ENCODE results near the gene E4F1. TPM values are rescaled to one million over a fixed set of nuclear protein-coding genes. Genes with fewer than 3 reads are reported as not detected.

The E4F1 gene
- total and polyA plus RNA-seq, 2 of the 8 experiments (the other 6 are each of a cell fraction or from before 2014, with no cell fraction given), result 22.2 to 27.0 TPM

- H3K4me3 ChIP-seq (ENCODE audit: extremely low read depth in 1 of 4, insufficient read depth in 2 of 4, low read depth in 3 of 4, low read length in 4 of 4), result peak within 1 kb of the TSS; percentile 76 to 95 (median 83)
- H2BK15ac ChIP-seq (ENCODE audit: low read length), result no peak within 1 kb of the TSS
- CTCF ChIA-PET (ENCODE audit: partially characterized antibody), result interaction anchor here (0.5 to 2.6 kb wide), 20 partner anchors 9 to 695 kb away, joined by 3 to 26 read pairs (median 4); partner anchors contain the start of gene DNASE1L2
- no peak within 1 kb of the TSS for H3K4ac ChIP-seq (replicated peaks; ENCODE audit: insufficient read length, low read depth, low read length)
- peaks cover 19 to 46% (median 34%) of the 10 kb centered on the region in 4 experiments for H3K36me3 ChIP-seq (ENCODE audit: control insufficient read depth in 2 of 4, insufficient read depth in 4 of 4, low read length in 3 of 4)
- H3K14ac ChIP-seq (ENCODE audit: insufficient read length), result no peak within 1 kb of the TSS
- H3K56ac ChIP-seq (replicated peaks; ENCODE audit: insufficient read length, low read depth, low read length), result peak within 1 kb of the TSS; percentile 42
- H2AK5ac ChIP-seq (ENCODE audit: low read depth, low read length), result peak within 1 kb of the TSS; percentile 9; the same call in 1 of the 2 replicates
- H3K23me2 ChIP-seq (ENCODE audit: low read depth, low read length), result peaks cover 3% of the 10 kb centered on the region; the same call in 1 of the 2 replicates
- peak within 1 kb of the TSS; percentile 90 for H2BK5ac ChIP-seq (ENCODE audit: low read depth, low read length)
- no peak within 1 kb of the TSS for H2BK20ac ChIP-seq (ENCODE audit: low read length)
- H3K9ac ChIP-seq (replicated peaks in 1 of 4; ENCODE audit: extremely low read depth in 1 of 4, low read depth in 3 of 4, low read length in 3 of 4), result peak within 1 kb of the TSS; percentile 68 to 95 (median 79)
- peak within 1 kb of the TSS; percentile 96 for H4K8ac ChIP-seq (ENCODE audit: extremely low read depth, insufficient read depth, low read length)
- peak within 1 kb of the TSS; percentile 86 for H3K27ac ChIP-seq (ENCODE audit: low read depth, low read length)
- WGBS, 2 experiments (ENCODE audit: extremely low coverage in 1 of 2, insufficient coverage in 1 of 2, insufficient read length in 1 of 2, insufficient replicate concordance in 2 of 2, low coverage in 1 of 2, low lambda C conversion rate in 2 of 2, missing lambda C conversion rate in 1 of 2), result 6% methylated on average over 82 of the region's 88 CpGs; no CpG with 5 or more reads in 1 of the 2 experiments
- peak within 1 kb of the TSS; percentile 78 for H3K18ac ChIP-seq (ENCODE audit: extremely low read depth, low read length)
- peaks cover 0 to 23% of the 10 kb centered on the region in 2 experiments; a peak in 2 of 4 replicates for H3K79me2 ChIP-seq (ENCODE audit: control insufficient read depth in 1 of 2, insufficient read depth in 2 of 2, low read length in 2 of 2)
- H3K79me1 ChIP-seq (ENCODE audit: low read depth, low read length), result peaks cover 4% of the 10 kb centered on the region; the same call in 1 of the 2 replicates
- POLR2A ChIA-PET (ENCODE audit: partially characterized antibody), result interaction anchor here (0.6 to 13.9 kb wide), 41 partner anchors 12 to 352 kb away, joined by 3 to 228 read pairs (median 5); partner anchors contain the start of genes AMDHD2, CEMP1, DNASE1L2 and E4F1
- H3K9me3 ChIP-seq (ENCODE audit: insufficient read depth in 2 of 2, low read depth in 1 of 2, low read length in 1 of 2), result no peaks in the 10 kb centered on the region
- H4K20me1 ChIP-seq (replicated peaks in 1 of 2; ENCODE audit: control insufficient read depth in 1 of 2, insufficient read depth in 2 of 2, low read length in 2 of 2), result peaks cover 6 to 13% of the 10 kb centered on the region in 2 experiments
- DNase-seq (ENCODE audit: low read depth in 1 of 2, low spot score in 2 of 2) (peak; percentile 84 to 96), FAIRE-seq (no peak)
- H2BK120ac ChIP-seq (replicated peaks; ENCODE audit: low read depth, low read length), result no peak within 1 kb of the TSS
- no peak within 1 kb of the TSS for H4K91ac ChIP-seq (replicated peaks; ENCODE audit: insufficient read length, low read length)
- no peak within 1 kb of the TSS for H2AFZ ChIP-seq (ENCODE audit: low read length)
- peaks cover 4 to 6% (median 5%) of the 10 kb centered on the region in 4 experiments; a peak in 6 of 7 replicates for H3K4me1 ChIP-seq (replicated peaks in 1 of 4; ENCODE audit: control insufficient read depth in 3 of 4, insufficient read depth in 4 of 4, low read length in 3 of 4)
- H3K4me2 ChIP-seq (ENCODE audit: insufficient read depth in 1 of 2, low read depth in 2 of 2, low read length in 2 of 2), result peak within 1 kb of the TSS; percentile 63 to 84
- no peaks in the 10 kb centered on the region for H3K27me3 ChIP-seq (replicated peaks in 1 of 4; ENCODE audit: control insufficient read depth in 3 of 4, extremely low read depth in 1 of 4, insufficient read depth in 3 of 4, low read length in 3 of 4)
- no peak within 1 kb of the TSS for H3K23ac ChIP-seq (ENCODE audit: insufficient read length)
- H2BK12ac ChIP-seq (ENCODE audit: low read depth, low read length), result peak within 1 kb of the TSS; percentile 68; the same call in 1 of the 2 replicates
- H4K5ac ChIP-seq (ENCODE audit: insufficient read length, low read depth, low read length), result peak within 1 kb of the TSS; percentile 87
- peak; percentile 91 for TF ChIP-seq POLR2AphosphoS5 (IDR thresholded peaks at IDR 0.05; ENCODE audit: low read depth, low read length)
- TF ChIP-seq HDAC2 (IDR thresholded peaks at IDR 0.05; ENCODE audit: borderline replicate concordance in 1 of 2, low read depth in 2 of 2, low read length in 2 of 2), result 0 out of 4 replicates have a peak, but pooled peaks of 1 of the 2 experiments have one; percentile 53
- TF ChIP-seq GTF2F1 (IDR thresholded peaks at IDR 0.05; ENCODE audit: borderline replicate concordance, low read depth, low read length), result peak; percentile 80; the same call in 1 of the 2 replicates
- TF ChIP-seq BACH1 (IDR thresholded peaks at IDR 0.05; ENCODE audit: low read length), result peak; percentile 70
- TF ChIP-seq TAF1 (IDR thresholded peaks at IDR 0.05; ENCODE audit: low read depth, low read length), result peak; percentile 96
- TF ChIP-seq TBP (IDR thresholded peaks at IDR 0.05; ENCODE audit: low read depth, low read length), result peak; percentile 90
- peak; percentile 77 for TF ChIP-seq SP1 (IDR thresholded peaks at IDR 0.05; ENCODE audit: low read depth, low read length)
- TF ChIP-seq ATF2 (IDR thresholded peaks at IDR 0.05; ENCODE audit: low read length), result no peak
- TF ChIP-seq ZNF274 (IDR thresholded peaks at IDR 0.05; ENCODE audit: borderline replicate concordance, extremely low read depth, low read length), result no peak
These were observed 28.1 kb downstream of the E4F1 start, which contains the start of gene ECI1 for GRCh38 chr16:2251296-2252111. ECI1 (minus strand) TSS chr16:2251587; CDS start chr16:2251566, 21 bp downstream.
